ENCODE data around the gene B4GALNT1.
A peak's percentile ranks its signal among the peaks of the same experiment; 100 is the strongest.

DNA sequence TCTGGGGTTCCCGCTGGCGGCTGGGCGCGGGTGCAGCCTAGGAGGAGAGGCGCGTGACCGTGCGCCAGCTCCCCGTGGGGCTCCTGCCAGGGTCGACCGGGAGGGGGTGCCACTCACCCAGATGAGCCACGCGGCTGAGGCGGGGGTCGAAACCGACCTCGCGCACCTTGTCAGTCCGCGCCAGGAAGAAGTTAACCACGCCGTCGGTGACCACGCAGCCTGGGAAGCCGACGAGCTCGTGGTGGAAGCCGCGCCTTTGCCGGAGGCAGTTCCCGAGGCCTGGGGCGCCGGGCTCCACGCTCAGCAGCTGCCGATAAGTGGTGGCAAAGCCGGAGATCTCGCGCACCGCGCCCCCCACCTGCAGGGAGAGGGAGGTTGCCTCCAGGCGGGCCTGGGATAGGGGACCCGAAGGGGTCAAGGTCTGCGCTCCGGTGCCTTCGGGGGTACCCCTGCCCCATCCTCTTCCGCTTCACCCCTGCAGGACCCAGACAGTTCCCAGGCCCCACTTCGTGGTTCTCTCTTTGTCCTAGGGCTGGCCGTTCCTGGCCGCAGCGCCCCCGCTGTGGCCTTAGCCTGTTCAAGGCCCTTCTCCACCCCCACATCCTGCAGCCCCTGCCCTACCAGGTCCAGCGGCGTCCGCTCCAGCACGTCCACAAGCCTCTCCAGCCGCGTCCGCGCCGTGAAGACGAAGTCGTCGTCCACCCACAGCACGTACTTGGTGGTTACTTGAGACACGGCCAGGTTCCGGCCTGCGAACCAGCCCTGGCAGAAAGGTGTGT is 5.3 kb downstream of the B4GALNT1 start:
- TF ChIP-seq, protein P1, sequence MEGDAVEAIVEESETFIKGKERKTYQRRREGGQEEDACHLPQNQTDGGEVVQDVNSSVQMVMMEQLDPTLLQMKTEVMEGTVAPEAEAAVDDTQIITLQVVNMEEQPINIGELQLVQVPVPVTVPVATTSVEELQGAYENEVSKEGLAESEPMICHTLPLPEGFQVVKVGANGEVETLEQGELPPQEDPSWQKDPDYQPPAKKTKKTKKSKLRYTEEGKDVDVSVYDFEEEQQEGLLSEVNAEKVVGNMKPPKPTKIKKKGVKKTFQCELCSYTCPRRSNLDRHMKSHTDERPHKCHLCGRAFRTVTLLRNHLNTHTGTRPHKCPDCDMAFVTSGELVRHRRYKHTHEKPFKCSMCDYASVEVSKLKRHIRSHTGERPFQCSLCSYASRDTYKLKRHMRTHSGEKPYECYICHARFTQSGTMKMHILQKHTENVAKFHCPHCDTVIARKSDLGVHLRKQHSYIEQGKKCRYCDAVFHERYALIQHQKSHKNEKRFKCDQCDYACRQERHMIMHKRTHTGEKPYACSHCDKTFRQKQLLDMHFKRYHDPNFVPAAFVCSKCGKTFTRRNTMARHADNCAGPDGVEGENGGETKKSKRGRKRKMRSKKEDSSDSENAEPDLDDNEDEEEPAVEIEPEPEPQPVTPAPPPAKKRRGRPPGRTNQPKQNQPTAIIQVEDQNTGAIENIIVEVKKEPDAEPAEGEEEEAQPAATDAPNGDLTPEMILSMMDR (IDR thresholded peaks at IDR 0.05; ENCODE audit: poor library complexity, severe bottlenecking): peak; percentile 14
- TF ChIP-seq EZH2 (IDR thresholded peaks at IDR 0.05; ENCODE audit: borderline replicate concordance, insufficient read depth, low read length, poor library complexity, severe bottlenecking): no peak
- TF ChIP-seq, protein P2, sequence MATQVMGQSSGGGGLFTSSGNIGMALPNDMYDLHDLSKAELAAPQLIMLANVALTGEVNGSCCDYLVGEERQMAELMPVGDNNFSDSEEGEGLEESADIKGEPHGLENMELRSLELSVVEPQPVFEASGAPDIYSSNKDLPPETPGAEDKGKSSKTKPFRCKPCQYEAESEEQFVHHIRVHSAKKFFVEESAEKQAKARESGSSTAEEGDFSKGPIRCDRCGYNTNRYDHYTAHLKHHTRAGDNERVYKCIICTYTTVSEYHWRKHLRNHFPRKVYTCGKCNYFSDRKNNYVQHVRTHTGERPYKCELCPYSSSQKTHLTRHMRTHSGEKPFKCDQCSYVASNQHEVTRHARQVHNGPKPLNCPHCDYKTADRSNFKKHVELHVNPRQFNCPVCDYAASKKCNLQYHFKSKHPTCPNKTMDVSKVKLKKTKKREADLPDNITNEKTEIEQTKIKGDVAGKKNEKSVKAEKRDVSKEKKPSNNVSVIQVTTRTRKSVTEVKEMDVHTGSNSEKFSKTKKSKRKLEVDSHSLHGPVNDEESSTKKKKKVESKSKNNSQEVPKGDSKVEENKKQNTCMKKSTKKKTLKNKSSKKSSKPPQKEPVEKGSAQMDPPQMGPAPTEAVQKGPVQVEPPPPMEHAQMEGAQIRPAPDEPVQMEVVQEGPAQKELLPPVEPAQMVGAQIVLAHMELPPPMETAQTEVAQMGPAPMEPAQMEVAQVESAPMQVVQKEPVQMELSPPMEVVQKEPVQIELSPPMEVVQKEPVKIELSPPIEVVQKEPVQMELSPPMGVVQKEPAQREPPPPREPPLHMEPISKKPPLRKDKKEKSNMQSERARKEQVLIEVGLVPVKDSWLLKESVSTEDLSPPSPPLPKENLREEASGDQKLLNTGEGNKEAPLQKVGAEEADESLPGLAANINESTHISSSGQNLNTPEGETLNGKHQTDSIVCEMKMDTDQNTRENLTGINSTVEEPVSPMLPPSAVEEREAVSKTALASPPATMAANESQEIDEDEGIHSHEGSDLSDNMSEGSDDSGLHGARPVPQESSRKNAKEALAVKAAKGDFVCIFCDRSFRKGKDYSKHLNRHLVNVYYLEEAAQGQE (IDR thresholded peaks at IDR 0.05; ENCODE audit: borderline replicate concordance): no peak
- TF ChIP-seq POLR2AphosphoS5 (IDR thresholded peaks at IDR 0.05): no peak
- TF ChIP-seq SMC3 (conservative IDR thresholded peaks at IDR 0.05; ENCODE audit: poor library complexity): no peak
- TF ChIP-seq EP300 (conservative IDR thresholded peaks at IDR 0.05; ENCODE audit: poor library complexity, severe bottlenecking): no peak

Data from neural cell (in vitro differentiated cells).